Ovary (tissue), 9 donors: ENCODE measurements around the gene HS6ST3. TPM values are rescaled to one million over a fixed set of nuclear protein-coding genes. Genes with fewer than 3 reads are reported as not detected.

Experiments
- DNase-seq, 5 donors: peaks; one replicate each; pipeline ENCODE4 v3.0.0-alpha.2; 2019 to 2020
- H3K27ac ChIP-seq, 2 donors: fragments of 200-600 bp; one replicate each; pipeline versions ENCODE4 v1.5.1 to v1.8.0; 2019 to 2022
- H3K27me3 ChIP-seq: fragments of 200-600 bp; one replicate; pipeline ENCODE4 v1.8.0; 2022
- H3K36me3 ChIP-seq: fragments of 200-600 bp; sonication (generic); one replicate; pipeline ENCODE4 v1.5.1; 2019
- H3K4me1 ChIP-seq: one replicate; pipeline ENCODE4 v1.8.1; 2013; ENCODE audit warnings: mild to moderate bottlenecking, moderate library complexity; ENCODE audit not compliant: insufficient read depth
- H3K4me3 ChIP-seq: fragments of 200-600 bp; sonication (generic); one replicate; pipeline ENCODE4 v1.5.1; 2017
- H3K9me3 ChIP-seq, 2 donors: fragments of 200-600 bp in 1 of 2; sonication (generic) in 1 of 2; one replicate each; pipeline versions ENCODE4 v1.5.1 to v1.8.1; 2013 to 2019; ENCODE audit warnings: mild to moderate bottlenecking in 1 of 2, moderate library complexity in 1 of 2
- EP300 ChIP-seq: sonication (generic); formaldehyde crosslinking; IDR thresholded peaks from one replicate; pipeline ENCODE4 v1.6.1; 2017; ENCODE audit warnings: antibody characterized with exemption
- POLR2A ChIP-seq: fragments of 450-650 bp; IDR thresholded peaks from one replicate; pipeline ENCODE4 v1.6.1; 2017; ENCODE audit warnings: antibody characterized with exemption, mild to moderate bottlenecking, moderate library complexity
- WGBS, 3 donors: extraction: QIAGEN DNeasy Blood & Tissue Kit in 1 of 3; methylation state at CpG; one replicate each; pipeline versions ENCODE4 v1.1.5 to v1.1.7; 2013 to 2017; 5-methylcytosine and 5-hydroxymethylcytosine counted together
- intact Hi-C, 4 donors: fragments of 100-400 bp; cut with DNase I; formaldehyde crosslinking; loops; one replicate each; pipeline versions ENCODE4 v1.11.0 to v1.15.1; 2022 to 2023
- polyA plus RNA-seq, 2 donors: library from polyadenylated mRNA; stranded (reverse); fragments of 200-250 nt in 1 of 2; fragments of 350-450 nt in 1 of 2; fragmentation: Illumina TruSeq in 1 of 2; extraction: RNeasy Lipid Tissue Mini Kit (QIAGEN cat#74804) in 1 of 2; gene quantifications; one replicate each; pipeline ENCODE4 v1.2.3, GENCODE V29; 2013 to 2014
- total RNA-seq, 7 donors: library from RNA; depleted of rRNA in 2 of 7; stranded (reverse); fragments of >200 nt in 2 of 7; fragmentation: NEBNext Ultra II Directional in 3 of 7; extraction: Animal tissue kit (Norgen Biotek cat#: 25700) in 3 of 7; gene quantifications; one replicate each; pipeline versions ENCODE4 v1.1.0 to v1.2.4, GENCODE V29; 2016 to 2023
- TF ChIP-seq, protein P1 (sequence below), 3 donors: fragments of 450-650 bp in 2 of 3; fragments of 200-600 bp in 1 of 3; IDR thresholded peaks; one replicate each; pipeline versions ENCODE4 v1.5.1 to v1.8.0; 2016 to 2022; ENCODE audit warnings: antibody characterized with exemption in 3 of 3, mild to moderate bottlenecking in 1 of 3
- donor health status: DM: no; HTN: no; CAD: no; lungs with moderate emphysema.
- donor health status: DM: no; HTN: no; CAD: no.
- donor health status: Bipolar disorder and iron deficiency.
- donor health status: DM: yes; HTN: yes; CAD: no.
- donor health status: DM: no; HTN: no; CAD: no.
- donor health status: DM: yes; HTN: yes; CAD: no.

Gene HS6ST3
- total and polyA plus RNA-seq, 9 donors = 0.05 to 0.46 (median 0.19) TPM; not detected in 3

DNA sequence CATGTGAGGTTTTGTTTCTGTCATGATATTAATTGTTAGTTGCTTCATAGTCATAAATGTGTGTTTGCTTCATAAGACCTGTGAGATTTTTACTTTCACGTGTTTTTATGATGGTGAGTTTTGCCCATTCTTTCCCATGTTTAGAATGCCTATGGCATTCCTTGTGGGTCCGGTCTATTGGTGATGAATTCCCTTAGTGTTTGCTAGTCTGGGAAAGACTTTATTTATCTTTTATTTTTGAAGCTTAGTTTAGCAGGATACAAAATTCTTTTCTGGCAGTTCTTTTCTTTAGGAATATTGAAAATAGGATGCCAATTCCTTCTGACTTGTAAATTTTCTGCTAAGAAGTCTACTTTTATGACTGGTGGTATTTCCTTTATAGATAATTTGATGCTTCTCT, 571.7 kb downstream of the HS6ST3 start:
- Histone ChIP-seq H3K4me3 (no peak overlapping the region), H3K9me3 (no peaks in the 10 kb centered on the region), H3K27me3 (no peaks in the 10 kb centered on the region), H3K27ac (no peak overlapping the region), H3K4me1 (no peaks in the 10 kb centered on the region), H3K36me3 (no peaks in the 10 kb centered on the region)
- intact Hi-C loops = no loop called here
- no peak for DNase-seq
- 85 to 96% (median 85%) methylated on average over 2 of the region's 2 CpGs for WGBS, 3 donors
- TF ChIP-seq, protein P1, sequence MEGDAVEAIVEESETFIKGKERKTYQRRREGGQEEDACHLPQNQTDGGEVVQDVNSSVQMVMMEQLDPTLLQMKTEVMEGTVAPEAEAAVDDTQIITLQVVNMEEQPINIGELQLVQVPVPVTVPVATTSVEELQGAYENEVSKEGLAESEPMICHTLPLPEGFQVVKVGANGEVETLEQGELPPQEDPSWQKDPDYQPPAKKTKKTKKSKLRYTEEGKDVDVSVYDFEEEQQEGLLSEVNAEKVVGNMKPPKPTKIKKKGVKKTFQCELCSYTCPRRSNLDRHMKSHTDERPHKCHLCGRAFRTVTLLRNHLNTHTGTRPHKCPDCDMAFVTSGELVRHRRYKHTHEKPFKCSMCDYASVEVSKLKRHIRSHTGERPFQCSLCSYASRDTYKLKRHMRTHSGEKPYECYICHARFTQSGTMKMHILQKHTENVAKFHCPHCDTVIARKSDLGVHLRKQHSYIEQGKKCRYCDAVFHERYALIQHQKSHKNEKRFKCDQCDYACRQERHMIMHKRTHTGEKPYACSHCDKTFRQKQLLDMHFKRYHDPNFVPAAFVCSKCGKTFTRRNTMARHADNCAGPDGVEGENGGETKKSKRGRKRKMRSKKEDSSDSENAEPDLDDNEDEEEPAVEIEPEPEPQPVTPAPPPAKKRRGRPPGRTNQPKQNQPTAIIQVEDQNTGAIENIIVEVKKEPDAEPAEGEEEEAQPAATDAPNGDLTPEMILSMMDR (IDR thresholded peaks at IDR 0.05) = no peak
- TF ChIP-seq POLR2A (no peak), EP300 (no peak)

DNA sequence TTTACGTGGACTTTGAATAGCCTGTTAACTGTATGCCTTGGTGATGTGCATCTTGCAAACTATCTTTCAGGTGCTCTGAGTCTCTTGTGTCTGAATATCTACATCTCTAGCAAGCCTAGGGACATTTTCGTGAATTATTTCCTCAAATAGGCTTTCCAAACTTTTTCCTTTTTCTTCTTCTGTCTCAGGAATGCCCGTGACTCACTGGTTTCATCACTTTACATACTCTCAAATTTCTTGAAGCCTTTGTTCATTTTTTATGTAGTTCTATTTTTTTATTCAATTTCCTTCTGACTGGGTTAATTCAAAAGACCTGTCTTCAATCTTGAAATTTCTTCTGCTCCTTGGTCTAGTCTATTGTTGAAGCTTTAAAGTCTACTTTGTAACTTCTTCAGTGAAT, 572.1 kb downstream of the HS6ST3 start:
- H3K27ac ChIP-seq = no peak overlapping the region
- intact Hi-C loops = no loop called here
- H3K9me3 ChIP-seq = no peaks in the 10 kb centered on the region
- DNase-seq = no peak
- no peaks in the 10 kb centered on the region for H3K27me3 ChIP-seq
- WGBS, 3 donors = 74 to 84% (median 81%) methylated on average over 3 of the region's 3 CpGs
- no peaks in the 10 kb centered on the region for H3K4me1 ChIP-seq
- no peak overlapping the region for H3K4me3 ChIP-seq
- no peaks in the 10 kb centered on the region for H3K36me3 ChIP-seq
- TF ChIP-seq, protein P1 (IDR thresholded peaks at IDR 0.05) = no peak
- TF ChIP-seq POLR2A = no peak
- no peak for TF ChIP-seq EP300

DNA sequence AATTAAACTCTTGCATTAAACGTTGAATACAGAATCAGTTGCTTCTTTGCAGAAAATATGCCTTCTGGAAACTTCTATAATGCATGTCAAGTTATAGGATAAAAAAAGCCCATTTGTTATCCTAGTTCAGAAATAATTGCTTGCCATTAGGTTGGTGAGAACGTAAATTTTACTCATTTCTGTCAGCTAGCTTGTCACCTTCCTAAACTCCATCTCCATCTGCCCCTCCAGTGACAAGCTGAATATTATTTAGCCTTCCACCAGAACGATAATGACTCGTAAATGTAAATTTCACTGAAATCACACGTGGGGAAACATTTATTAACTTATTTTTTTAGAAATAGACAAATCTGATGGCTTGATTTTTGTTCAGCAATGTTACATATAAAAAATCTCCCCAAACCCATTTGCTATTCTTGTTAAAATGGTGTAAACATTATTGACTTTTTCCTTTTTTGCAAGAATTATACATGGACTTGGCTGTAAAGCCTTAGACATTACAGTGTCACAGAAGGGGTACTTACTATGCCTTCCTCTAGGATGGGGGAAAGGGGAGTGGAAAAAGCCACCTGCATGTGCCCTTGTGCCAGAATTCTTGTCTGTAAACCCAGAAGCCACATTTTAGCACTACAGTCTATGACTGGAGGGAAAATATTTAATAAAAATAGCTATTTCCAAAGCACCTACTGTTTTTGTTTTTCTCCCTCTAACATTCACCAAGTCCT, 577.5 kb downstream of the HS6ST3 start:
- WGBS, 3 donors = 34 to 38% (median 37%) methylated on average over 5 of the region's 5 CpGs
- H3K27me3 ChIP-seq = no peaks in the 10 kb centered on the region
- H3K4me1 ChIP-seq = no peaks in the 10 kb centered on the region
- H3K4me3 ChIP-seq = no peak overlapping the region
- no peaks in the 10 kb centered on the region for H3K9me3 ChIP-seq
- intact Hi-C loops = no loop called here
- DNase-seq = no peak
- H3K27ac ChIP-seq = no peak overlapping the region
- TF ChIP-seq POLR2A = no peak
- TF ChIP-seq, protein P1 (IDR thresholded peaks at IDR 0.05) = no peak
- H3K36me3 ChIP-seq = no peaks in the 10 kb centered on the region

DNA sequence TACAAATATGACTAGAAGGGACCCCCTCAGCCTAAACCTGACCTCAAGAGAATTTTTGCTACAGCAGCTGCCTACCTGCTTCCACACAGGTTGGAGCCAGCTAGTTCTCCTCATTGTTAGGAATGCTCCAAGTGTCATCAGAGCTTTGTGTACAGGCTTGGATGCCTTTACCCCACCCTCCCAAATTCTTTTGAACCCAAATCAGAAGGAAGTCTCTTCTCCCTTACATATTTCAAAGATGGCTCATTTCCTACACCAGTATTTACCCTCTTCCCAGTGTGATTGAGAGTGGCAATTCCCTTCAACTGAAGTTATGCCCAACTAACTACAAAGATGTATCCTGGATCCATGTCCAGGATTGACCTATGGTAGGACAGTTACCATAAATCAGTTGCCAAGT, 581.2 kb downstream of the HS6ST3 start:
- intact Hi-C loops = no loop called here
- Histone ChIP-seq H3K27ac (no peak overlapping the region), H3K36me3 (no peaks in the 10 kb centered on the region), H3K4me1 (no peaks in the 10 kb centered on the region), H3K4me3 (no peak overlapping the region), H3K27me3 (no peaks in the 10 kb centered on the region), H3K9me3 (no peaks in the 10 kb centered on the region)
- DNase-seq = no peak
- TF ChIP-seq EP300 = no peak

DNA sequence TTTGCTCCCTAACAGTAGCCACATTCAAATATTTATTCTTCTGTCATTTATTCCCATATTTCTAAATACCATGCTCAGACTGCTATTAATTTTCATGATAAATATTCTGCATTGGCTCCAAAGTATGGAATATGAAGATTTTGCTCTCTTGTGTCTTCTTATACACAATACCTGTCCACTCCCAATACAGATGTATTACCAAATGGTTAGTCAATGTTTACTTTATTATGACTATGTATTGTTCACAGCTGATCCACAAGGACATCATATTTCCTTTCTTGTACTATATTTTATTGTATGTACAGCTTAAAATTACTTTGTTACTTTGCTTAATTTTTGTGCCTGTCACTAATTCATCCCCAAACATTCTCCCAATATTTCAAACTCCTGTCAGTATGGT, 582.1 kb downstream of the HS6ST3 start:
- TF ChIP-seq EP300 (no peak), POLR2A (no peak)
- TF ChIP-seq, protein P1 (IDR thresholded peaks at IDR 0.05) = no peak
- no peaks in the 10 kb centered on the region for H3K27me3 ChIP-seq
- H3K9me3 ChIP-seq = no peaks in the 10 kb centered on the region
- DNase-seq = no peak
- intact Hi-C loops = no loop called here
- no peaks in the 10 kb centered on the region for H3K36me3 ChIP-seq
- H3K4me1 ChIP-seq = no peaks in the 10 kb centered on the region
- H3K4me3 ChIP-seq = no peak overlapping the region
- H3K27ac ChIP-seq = no peak overlapping the region
